Tibial artery (tissue), 4 donors: ENCODE measurements around the gene EPGN.

ENCODE experiments used
- DNase-seq, 2 donors: peaks; one replicate each; pipeline ENCODE4 v3.0.0-alpha.2; 2019
- H3K27ac ChIP-seq, 2 donors: fragments of 200-600 bp; sonication (generic) in 1 of 2; 1 replicate in 1 of 2; 2 replicates in 1 of 2; pipeline ENCODE4 v1.5.1; 2018 to 2019; ENCODE audit warnings: mild to moderate bottlenecking in 1 of 2
- H3K27me3 ChIP-seq, 2 donors: fragments of 200-600 bp; sonication (generic) in 1 of 2; one replicate each; pipeline versions ENCODE4 v1.5.1 to v1.6.0; 2016 to 2019
- H3K36me3 ChIP-seq, 3 donors: fragments of 200-600 bp; sonication (generic) in 2 of 3; one replicate each; pipeline ENCODE4 v1.5.1; 2016 to 2019; ENCODE audit warnings: mild to moderate bottlenecking in 2 of 3
- H3K4me1 ChIP-seq, 4 donors: fragments of 200-600 bp; sonication (generic) in 2 of 4; 1 replicate in 3 of 4; 2 replicates in 1 of 4; pipeline ENCODE4 v1.5.1; 2016 to 2019
- H3K4me3 ChIP-seq, 2 donors: fragments of 200-600 bp; sonication (generic) in 1 of 2; 1 replicate in 1 of 2; 2 replicates in 1 of 2; pipeline ENCODE4 v1.5.1; 2018 to 2019; ENCODE audit warnings: mild to moderate bottlenecking in 2 of 2
- H3K9me3 ChIP-seq, 3 donors: fragments of 200-600 bp; sonication (generic) in 1 of 3; one replicate each; pipeline ENCODE4 v1.5.1; 2016 to 2019
- intact Hi-C: fragments of 100-400 bp; cut with DNase I; formaldehyde crosslinking; loops from one replicate; pipeline ENCODE4 v1.15.0; 2023; ENCODE audit warnings: low total_unique reads
- TF ChIP-seq, protein P1 (sequence below), 2 experiments: fragments of 200-600 bp in 1 of 2; fragments of 450-650 bp in 1 of 2; IDR thresholded peaks; one replicate each; pipeline ENCODE4 v1.5.1; 2017 to 2019; ENCODE audit warnings: antibody characterized with exemption in 2 of 2, mild to moderate bottlenecking in 1 of 2, moderate library complexity in 1 of 2

EPGN gene

GRCh38 chr4:74267998-74268606 is 40.2 kb upstream of the EPGN start:
- no peaks in the 10 kb centered on the region for H3K36me3 ChIP-seq
- H3K4me3 ChIP-seq = no peak overlapping the region
- H3K27ac ChIP-seq = no peak overlapping the region
- H3K27me3 ChIP-seq = no peaks in the 10 kb centered on the region
- TF ChIP-seq, protein P1, sequence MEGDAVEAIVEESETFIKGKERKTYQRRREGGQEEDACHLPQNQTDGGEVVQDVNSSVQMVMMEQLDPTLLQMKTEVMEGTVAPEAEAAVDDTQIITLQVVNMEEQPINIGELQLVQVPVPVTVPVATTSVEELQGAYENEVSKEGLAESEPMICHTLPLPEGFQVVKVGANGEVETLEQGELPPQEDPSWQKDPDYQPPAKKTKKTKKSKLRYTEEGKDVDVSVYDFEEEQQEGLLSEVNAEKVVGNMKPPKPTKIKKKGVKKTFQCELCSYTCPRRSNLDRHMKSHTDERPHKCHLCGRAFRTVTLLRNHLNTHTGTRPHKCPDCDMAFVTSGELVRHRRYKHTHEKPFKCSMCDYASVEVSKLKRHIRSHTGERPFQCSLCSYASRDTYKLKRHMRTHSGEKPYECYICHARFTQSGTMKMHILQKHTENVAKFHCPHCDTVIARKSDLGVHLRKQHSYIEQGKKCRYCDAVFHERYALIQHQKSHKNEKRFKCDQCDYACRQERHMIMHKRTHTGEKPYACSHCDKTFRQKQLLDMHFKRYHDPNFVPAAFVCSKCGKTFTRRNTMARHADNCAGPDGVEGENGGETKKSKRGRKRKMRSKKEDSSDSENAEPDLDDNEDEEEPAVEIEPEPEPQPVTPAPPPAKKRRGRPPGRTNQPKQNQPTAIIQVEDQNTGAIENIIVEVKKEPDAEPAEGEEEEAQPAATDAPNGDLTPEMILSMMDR (IDR thresholded peaks at IDR 0.05) = no peak
- intact Hi-C loops = no loop called here
- DNase-seq = no peak
- no peaks in the 10 kb centered on the region for H3K9me3 ChIP-seq
- H3K4me1 ChIP-seq = no peaks in the 10 kb centered on the region

- Histone ChIP-seq H3K4me3 (no peak overlapping the region), H3K9me3 (no peaks in the 10 kb centered on the region), H3K27me3 (no peaks in the 10 kb centered on the region), H3K27ac (no peak overlapping the region), H3K4me1 (no peaks in the 10 kb centered on the region), H3K36me3 (no peaks in the 10 kb centered on the region)
- TF ChIP-seq, protein P1 (IDR thresholded peaks at IDR 0.05) = no peak
- DNase-seq = no peak
- intact Hi-C loops = no loop called here
These were observed 39.6 kb upstream of the EPGN start for GRCh38 chr4:74268643-74269042.

DNA sequence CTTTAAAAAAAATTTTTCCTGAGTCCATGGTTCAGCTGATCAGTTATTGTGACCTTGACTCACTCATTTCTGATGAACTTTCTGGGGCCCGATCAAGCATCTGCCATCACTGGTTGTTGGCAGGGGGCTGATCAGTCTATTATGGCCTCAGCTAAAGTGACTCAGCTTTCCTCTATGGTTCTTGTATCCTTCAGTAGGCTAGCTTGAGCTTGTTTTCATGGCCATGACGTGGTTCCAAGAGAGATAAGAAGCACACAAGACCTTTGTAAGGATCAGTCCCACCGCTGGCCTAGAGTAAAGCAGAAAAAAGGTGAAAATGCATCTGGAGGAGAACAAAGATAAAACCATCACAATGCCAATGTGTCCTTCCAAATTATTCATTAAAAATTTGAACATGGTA is 29.8 kb upstream of the EPGN start:
- no peaks in the 10 kb centered on the region for H3K4me1 ChIP-seq
- H3K36me3 ChIP-seq = no peaks in the 10 kb centered on the region
- TF ChIP-seq, protein P1 (IDR thresholded peaks at IDR 0.05) = no peak
- DNase-seq = no peak
- H3K27me3 ChIP-seq = no peaks in the 10 kb centered on the region
- no peak overlapping the region for H3K4me3 ChIP-seq
- no peaks in the 10 kb centered on the region for H3K9me3 ChIP-seq
- H3K27ac ChIP-seq = no peak overlapping the region
- intact Hi-C loops = no loop called here

GRCh38 chr4:74279716-74280115 is 28.6 kb upstream of the EPGN start:
- no peak overlapping the region for H3K4me3 ChIP-seq
- H3K4me1 ChIP-seq = no peaks in the 10 kb centered on the region
- TF ChIP-seq, protein P1 (IDR thresholded peaks at IDR 0.05) = no peak
- no peaks in the 10 kb centered on the region for H3K9me3 ChIP-seq
- DNase-seq = no peak
- no peaks in the 10 kb centered on the region for H3K27me3 ChIP-seq
- H3K27ac ChIP-seq = no peak overlapping the region
- intact Hi-C loops = no loop called here
- no peaks in the 10 kb centered on the region for H3K36me3 ChIP-seq

GRCh38 chr4:74282926-74283325 is 25.3 kb upstream of the EPGN start:
- intact Hi-C loops = no loop called here
- no peaks in the 10 kb centered on the region for H3K27me3 ChIP-seq
- TF ChIP-seq, protein P1 (IDR thresholded peaks at IDR 0.05) = no peak

DNA sequence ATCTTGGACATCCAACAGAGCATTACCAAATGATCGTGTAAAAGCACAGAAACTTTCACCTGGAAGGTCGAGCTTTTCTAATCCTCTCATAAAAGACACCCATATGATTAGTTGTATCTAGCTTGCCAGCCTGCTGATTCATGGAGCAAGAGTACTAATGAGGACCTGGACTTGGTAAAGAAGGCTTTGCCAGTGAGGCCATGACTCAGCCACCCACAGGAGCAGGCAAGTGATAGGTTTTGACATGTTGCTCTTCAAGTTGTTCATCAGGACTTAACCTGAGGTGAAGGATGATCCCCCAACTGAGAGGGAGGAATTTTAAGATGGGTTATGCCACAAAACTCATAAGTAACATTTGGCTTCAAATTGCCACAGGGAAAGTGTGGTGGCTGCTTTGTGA is 24.7 kb upstream of the EPGN start:
- TF ChIP-seq, protein P1 (IDR thresholded peaks at IDR 0.05) = no peak
- no peaks in the 10 kb centered on the region for H3K36me3 ChIP-seq
- intact Hi-C loops = no loop called here
- no peaks in the 10 kb centered on the region for H3K27me3 ChIP-seq
- no peak overlapping the region for H3K27ac ChIP-seq
- H3K4me3 ChIP-seq = no peak overlapping the region
- DNase-seq = no peak
- no peaks in the 10 kb centered on the region for H3K4me1 ChIP-seq
- H3K9me3 ChIP-seq = no peaks in the 10 kb centered on the region

More at GRCh38 chr4:74282926-74283325, 25.3 kb upstream of the EPGN start:
- Histone ChIP-seq H3K27ac (no peak overlapping the region), H3K9me3 (no peaks in the 10 kb centered on the region), H3K4me3 (no peak overlapping the region), H3K4me1 (no peaks in the 10 kb centered on the region), H3K36me3 (no peaks in the 10 kb centered on the region)
- DNase-seq = no peak
